GM12892 (cell line): Measurements from ENCODE around the gene USP34.

Source experiments
- POLR2A ChIP-seq: IDR thresholded peaks from 2 replicates; pipeline ENCODE4 v1.6.1; 2011; ENCODE audit warnings: low read depth, low read length, control low read depth
- POLR2AphosphoS5 ChIP-seq: IDR thresholded peaks from 2 replicates; pipeline ENCODE4 v1.6.1; 2011; ENCODE audit warnings: low read depth, low read length, control low read depth

GRCh38 chr2:61254536-61254935, 216.4 kb downstream of the USP34 start:
- no peak for TF ChIP-seq POLR2A
- TF ChIP-seq POLR2AphosphoS5, result no peak
